Cortex of kidney (tissue), 1 donor: Measurements from ENCODE around the gene RCCD1.
A peak's percentile ranks its signal among the peaks of the same experiment; 100 is the strongest.
"Not testable (repeated sequence)": the region's sequence is repeated elsewhere in the genome, so short reads cannot be mapped to it uniquely, and the experiment has no call there.

Experiments
- DNase-seq: peaks from one replicate; lab custom pipeline; 2025; lab: John Stamatoyannopoulos, UW

RCCD1 gene, protein sequence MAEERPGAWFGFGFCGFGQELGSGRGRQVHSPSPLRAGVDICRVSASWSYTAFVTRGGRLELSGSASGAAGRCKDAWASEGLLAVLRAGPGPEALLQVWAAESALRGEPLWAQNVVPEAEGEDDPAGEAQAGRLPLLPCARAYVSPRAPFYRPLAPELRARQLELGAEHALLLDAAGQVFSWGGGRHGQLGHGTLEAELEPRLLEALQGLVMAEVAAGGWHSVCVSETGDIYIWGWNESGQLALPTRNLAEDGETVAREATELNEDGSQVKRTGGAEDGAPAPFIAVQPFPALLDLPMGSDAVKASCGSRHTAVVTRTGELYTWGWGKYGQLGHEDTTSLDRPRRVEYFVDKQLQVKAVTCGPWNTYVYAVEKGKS

GRCh38 chr15:90954712-90955623 is at the start of gene RCCD1:
Gene RCCD1 (plus strand): TSS chr15:90954884. CDS start chr15:90956735, 1,851 bp downstream.
- DNase-seq: peak; percentile 51

DNA sequence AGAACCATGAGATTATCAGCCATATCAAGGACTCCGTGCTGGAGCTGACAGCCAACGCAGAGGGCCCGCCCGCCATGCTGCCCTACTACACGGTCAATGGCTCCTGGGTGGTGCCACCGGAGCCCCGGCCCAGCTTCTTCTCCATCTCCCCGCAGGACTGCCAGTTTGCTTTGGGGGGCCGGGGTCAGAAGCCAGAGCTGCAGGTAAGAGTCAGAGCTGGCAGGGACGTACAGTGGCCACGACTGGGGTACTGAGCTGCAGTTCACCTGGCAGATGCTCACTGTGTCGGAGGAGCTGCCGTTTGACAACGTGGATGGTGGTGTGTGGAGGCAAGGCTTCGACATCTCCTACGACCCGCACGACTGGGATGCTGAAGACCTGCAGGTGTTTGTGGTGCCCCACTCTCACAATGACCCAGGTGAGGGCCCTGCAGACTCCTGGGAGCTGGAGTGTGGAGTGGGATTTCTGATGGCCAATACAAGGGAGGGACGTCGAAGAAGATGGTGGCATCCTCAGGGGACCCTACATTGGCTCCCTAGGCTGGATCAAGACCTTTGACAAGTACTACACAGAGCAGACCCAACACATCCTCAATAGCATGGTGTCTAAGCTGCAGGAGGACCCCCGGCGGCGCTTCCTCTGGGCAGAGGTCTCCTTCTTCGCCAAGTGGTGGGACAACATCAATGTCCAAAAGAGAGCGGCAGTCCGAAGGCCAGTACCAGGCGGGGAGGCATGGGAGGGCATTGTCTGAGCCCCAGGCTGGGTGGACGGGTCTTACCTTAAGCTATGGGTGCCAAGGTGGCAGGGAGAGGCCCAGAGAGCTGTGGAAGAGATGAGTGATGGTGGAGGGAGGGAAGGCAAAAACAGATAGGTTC is 49.1 kb upstream of the RCCD1 start:
- DNase-seq: no peak

DNA sequence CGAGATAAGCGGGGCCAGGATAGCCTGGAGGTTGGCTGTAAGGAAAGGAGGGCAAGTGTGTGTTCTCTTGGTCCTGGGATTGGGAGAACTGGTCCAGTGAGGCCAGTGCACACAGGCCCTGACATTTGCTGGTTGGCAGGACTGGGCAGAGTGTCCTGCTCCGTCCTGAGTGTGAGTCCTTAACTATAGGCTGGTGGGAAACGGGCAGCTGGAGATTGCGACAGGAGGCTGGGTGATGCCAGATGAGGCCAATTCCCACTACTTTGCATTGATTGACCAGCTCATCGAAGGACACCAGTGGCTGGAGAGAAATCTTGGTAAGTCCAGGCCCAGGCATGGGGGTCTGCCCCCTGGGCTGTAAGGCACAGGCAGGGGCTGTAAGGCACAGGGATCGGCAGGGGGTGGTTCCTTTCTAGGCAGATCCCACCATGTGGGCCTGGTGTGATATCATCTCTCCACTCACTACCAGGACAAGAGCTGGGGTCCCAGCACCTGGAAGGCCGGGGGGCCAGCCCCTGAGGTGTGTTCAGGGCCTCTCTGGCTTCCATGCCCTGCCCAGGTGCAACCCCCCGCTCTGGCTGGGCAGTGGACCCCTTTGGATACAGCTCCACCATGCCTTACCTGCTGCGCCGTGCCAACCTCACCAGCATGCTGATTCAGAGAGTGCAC is 48.4 kb upstream of the RCCD1 start:
- DNase-seq: no peak

DNA sequence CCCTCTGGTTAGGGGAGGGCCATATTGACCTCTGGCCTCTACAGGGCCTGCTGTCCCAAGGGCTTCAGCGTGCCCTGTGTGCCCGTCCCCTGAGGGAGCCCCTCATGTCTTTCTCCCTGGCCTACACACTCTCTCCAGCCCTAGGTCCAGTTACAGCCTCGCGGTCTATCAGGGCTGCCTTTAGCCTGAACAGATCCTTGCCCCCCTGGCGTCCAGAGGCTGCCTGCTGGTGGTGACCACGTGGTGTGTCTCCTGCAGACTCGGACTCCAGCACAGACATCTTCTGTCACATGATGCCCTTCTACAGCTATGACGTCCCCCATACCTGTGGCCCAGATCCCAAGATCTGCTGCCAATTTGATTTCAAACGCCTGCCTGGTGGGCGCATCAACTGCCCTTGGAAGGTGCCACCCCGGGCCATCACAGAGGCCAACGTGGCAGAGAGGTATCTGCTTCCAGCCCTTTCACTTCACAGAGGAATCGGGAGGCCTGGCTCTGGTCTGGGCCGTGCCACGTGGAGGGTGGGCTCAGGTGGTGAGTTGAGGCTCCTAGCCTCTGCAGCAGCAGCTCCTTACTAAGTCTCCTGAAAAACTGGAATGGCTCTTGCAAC is 47.5 kb upstream of the RCCD1 start:
- no peak for DNase-seq

- no peak for DNase-seq
Measured at GRCh38 chr15:90907838-90908507, 46.7 kb upstream of the RCCD1 start.

- DNase-seq: not testable (repeated sequence)
Measured at GRCh38 chr15:90909449-90909848, 45.2 kb upstream of the RCCD1 start.

DNA sequence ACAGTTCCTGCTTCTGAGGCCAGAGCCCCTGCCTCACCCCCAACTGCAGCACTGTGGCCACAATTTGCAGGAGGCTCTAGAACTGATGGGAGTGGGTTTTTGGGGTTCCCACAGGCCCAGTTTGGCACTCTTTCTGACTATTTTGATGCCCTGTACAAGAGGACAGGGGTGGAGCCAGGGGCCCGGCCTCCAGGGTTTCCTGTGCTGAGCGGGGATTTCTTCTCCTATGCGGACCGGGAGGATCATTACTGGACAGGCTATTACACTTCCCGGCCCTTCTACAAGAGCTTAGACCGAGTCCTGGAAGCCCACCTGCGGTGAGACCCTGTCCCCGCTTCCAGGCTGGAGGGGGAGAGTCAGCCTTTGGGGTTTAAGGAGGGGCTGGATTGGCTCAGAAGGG is 44.7 kb upstream of the RCCD1 start:
- no peak for DNase-seq

- no peak for DNase-seq
Measured at GRCh38 chr15:90910441-90911301, 44.0 kb upstream of the RCCD1 start.

DNA sequence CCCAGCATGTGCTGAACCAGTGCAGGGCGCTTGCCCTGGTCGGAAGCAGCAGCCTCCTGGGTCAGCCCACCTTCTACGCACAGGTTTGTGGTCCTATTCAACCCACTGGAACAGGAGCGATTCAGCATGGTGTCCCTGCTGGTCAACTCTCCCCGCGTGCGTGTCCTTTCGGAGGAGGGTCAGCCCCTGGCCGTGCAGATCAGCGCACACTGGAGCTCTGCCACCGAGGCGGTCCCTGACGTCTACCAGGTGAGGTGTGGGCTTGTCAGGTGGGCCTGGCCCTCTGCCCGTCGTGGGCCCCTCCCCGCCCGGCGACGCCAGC is 43.4 kb upstream of the RCCD1 start:
- DNase-seq: no peak

DNA sequence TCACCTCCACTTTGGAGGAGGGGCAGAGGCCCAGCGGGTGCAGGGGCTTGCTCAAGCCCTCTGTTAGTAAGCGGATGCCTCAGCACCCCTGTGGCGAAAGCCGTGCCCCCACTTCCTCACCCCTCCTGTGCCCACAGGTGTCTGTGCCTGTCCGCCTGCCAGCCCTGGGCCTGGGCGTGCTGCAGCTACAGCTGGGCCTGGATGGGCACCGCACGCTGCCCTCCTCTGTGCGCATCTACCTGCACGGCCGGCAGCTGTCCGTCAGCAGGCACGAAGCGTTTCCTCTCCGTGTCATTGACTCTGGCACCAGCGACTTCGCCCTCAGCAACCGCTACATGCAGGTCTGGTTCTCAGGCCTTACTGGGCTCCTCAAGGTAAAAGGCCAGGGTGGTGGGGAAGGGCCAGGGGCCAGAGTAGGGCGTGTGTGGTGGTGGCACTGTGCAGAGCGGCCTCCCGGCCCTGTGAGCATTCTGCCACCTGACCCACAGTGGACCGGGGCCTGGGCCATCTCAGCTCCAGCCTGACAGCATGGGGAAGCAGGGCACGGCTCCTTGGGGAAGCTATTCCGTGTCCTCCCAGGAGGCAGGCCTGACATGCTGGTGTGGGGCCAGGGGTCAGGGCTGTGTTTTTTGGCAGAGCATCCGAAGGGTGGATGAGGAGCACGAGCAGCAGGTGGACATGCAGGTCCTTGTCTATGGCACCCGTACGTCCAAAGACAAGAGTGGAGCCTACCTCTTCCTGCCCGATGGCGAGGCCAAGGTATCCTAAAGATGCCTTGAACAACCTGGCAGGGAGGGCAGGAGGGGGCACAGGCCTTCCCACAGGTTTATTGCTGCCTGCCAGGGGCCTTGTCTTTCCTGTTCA is 42.5 kb upstream of the RCCD1 start:
- no peak for DNase-seq

DNA sequence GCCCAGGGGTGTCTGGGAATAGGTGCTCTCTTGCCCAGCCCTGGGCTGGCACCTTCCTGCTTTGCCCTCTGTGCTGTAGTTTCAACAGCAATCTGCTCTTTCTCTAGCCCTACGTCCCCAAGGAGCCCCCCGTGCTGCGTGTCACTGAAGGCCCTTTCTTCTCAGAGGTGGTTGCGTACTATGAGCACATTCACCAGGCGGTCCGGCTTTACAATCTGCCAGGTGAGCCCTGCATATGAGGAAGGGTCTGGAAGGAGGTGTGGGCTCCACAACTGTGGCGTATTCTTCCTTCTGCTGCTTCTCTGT is 42.0 kb upstream of the RCCD1 start:
- DNase-seq: no peak

DNA sequence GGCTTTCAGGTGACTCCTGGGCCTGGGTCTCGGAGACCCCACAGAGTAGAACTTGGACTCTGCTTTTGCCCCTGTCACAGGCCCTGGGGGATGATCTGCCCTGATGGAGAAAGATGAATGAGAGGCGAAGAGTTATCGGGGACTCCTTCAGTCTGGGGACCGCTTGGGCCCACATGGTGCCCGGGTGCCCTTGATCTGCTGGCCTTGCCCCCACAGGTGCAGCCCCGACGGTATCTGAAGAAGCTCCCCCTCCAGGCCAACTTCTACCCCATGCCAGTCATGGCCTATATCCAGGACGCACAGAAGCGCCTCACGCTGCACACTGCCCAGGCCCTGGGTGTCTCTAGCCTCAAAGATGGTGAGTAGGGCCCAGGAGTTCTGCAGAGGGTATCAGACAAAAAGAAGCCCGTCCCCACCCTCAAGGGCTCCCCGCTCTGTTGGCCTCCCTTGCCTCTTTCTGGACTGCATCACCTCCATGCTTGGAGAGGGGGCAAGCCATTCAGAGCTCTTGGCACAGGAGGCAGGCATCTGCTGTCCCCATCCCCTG is 41.2 kb upstream of the RCCD1 start:
- DNase-seq: no peak

GRCh38 chr15:90914305-90915080 is 40.2 kb upstream of the RCCD1 start:
- no peak for DNase-seq

DNA sequence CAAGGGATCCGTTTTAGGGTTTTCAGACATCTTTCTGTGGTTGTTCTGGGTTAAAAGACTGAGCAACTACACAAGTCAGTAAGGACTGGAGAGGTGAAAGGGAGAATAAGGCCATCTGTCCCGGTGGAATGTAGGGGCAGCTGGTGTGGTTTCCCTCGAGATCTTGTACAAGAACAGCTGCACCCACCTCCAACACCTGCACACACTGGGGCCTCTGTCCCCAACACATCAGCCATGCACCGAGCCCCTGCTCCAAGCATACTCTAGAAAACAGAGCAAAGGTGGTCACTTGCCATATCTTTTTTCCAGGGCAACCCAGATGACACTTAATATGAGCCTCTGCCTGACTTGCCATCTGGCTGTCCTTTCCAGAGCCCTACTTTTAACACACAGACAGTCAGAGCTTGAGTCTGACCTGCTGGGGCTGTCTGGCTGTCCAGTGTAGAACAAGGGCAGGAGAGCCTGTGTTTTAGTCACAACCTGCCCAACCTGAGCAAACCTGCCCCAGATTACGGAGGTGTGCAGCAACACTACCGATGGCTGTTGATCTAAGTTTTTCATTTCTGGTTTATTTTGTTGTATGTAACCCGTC is 39.4 kb upstream of the RCCD1 start:
- DNase-seq: no peak

DNA sequence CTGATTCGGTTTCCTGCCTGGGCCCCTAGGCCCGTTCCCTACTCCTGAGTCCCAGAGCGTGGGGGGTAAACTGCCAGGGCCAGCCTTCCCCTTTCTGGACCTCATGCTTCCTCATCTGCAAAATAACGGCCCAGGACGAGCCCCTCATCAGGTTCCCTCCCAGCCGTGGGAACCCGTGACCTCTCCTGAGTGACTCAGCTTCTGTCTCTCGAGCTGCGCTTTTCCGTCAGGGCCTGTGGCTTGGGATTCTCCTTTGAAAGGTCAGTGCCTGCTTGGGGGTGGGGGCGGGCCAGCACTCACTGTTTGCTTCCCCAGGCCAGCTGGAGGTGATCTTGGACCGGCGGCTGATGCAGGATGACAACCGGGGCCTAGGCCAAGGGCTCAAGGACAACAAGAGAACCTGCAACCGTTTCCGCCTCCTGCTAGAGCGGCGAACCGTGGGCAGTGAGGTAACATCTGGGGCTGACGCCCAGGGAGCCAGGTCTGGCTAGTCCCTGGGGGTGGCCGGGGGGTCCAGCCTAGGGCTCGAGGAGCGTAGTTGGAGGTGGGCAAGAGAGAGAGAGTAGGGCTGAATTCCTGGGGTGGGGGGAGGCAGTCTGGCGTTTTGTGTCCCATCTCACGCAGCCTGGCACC is 38.8 kb upstream of the RCCD1 start:
- no peak for DNase-seq

GRCh38 chr15:90916461-90916860 is 38.2 kb upstream of the RCCD1 start:
- DNase-seq: no peak

DNA sequence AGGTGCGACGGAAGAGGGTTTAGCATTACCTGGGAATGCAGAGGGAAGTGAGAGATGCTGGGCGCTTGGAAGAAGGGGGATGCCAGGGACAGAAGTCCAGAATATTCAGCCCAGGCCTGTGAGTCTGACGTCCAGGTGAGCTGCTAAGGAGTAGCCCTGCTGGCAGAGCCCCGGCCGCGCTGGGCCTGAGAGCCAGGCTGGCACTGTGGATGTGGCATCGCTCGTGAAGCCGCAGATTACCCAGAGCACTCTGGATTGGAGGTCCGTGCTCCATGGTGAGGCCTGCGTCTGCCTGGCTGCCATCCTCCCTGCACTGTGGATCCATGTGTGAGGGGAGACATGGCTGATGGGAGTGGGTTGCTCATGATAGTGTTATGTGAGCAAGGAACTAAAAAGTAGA is 37.1 kb upstream of the RCCD1 start:
- DNase-seq: no peak
